HEK293 (cell line): ENCODE measurements around the gene DPP6.
"Not testable (repeated sequence)": the region's sequence is repeated elsewhere in the genome, so short reads cannot be mapped to it uniquely, and the experiment has no call there.

ENCODE experiments used
- REPIN1 ChIP-seq: fragments of 450-650 bp; formaldehyde crosslinking; IDR thresholded peaks from 2 replicates; pipeline ENCODE4 v1.5.1; 2017; ENCODE audit warnings: missing biosample characterization, missing genetic modification characterization, low read depth
- ZNF146 ChIP-seq: fragments of 450-650 bp; formaldehyde crosslinking; IDR thresholded peaks from 2 replicates; pipeline ENCODE4 v1.5.1; 2016; ENCODE audit warnings: missing biosample characterization, missing genetic modification characterization
- ZNF394 ChIP-seq: fragments of 450-650 bp; formaldehyde crosslinking; IDR thresholded peaks from 2 replicates; pipeline ENCODE4 v1.5.1; 2016; ENCODE audit warnings: missing biosample characterization, missing genetic modification characterization, mild to moderate bottlenecking, moderate library complexity, borderline replicate concordance
- ZNF621 ChIP-seq: fragments of 450-650 bp; formaldehyde crosslinking; IDR thresholded peaks from 2 replicates; pipeline ENCODE4 v1.5.1; 2017; ENCODE audit warnings: missing biosample characterization, missing genetic modification characterization
- TF ChIP-seq, protein P1 (sequence below): fragments of 450-650 bp; formaldehyde crosslinking; IDR thresholded peaks from 2 replicates; pipeline ENCODE4 v1.5.1; 2016; ENCODE audit warnings: missing biosample characterization, missing genetic modification characterization, low read depth
- TF ChIP-seq, protein P2 (sequence below): fragments of 450-650 bp; formaldehyde crosslinking; IDR thresholded peaks from 2 replicates; pipeline ENCODE4 v1.5.1; 2016; ENCODE audit warnings: missing biosample characterization, missing genetic modification characterization
- TF ChIP-seq, protein P3 (sequence below): fragments of 450-650 bp; formaldehyde crosslinking; conservative IDR thresholded peaks from 2 replicates; pipeline ENCODE4 v1.5.1; 2016; ENCODE audit warnings: low read depth, missing biosample characterization, missing genetic modification characterization
- TF ChIP-seq, protein P4 (sequence below): fragments of 450-650 bp; formaldehyde crosslinking; IDR thresholded peaks from 2 replicates; pipeline ENCODE4 v1.5.1; 2016; ENCODE audit warnings: missing biosample characterization, missing genetic modification characterization
- TF ChIP-seq, protein P5 (sequence below): fragments of 450-650 bp; IDR thresholded peaks from 2 replicates; pipeline ENCODE4 v1.5.1; 2018; ENCODE audit warnings: missing biosample characterization, mild to moderate bottlenecking, missing genetic modification characterization

DNA sequence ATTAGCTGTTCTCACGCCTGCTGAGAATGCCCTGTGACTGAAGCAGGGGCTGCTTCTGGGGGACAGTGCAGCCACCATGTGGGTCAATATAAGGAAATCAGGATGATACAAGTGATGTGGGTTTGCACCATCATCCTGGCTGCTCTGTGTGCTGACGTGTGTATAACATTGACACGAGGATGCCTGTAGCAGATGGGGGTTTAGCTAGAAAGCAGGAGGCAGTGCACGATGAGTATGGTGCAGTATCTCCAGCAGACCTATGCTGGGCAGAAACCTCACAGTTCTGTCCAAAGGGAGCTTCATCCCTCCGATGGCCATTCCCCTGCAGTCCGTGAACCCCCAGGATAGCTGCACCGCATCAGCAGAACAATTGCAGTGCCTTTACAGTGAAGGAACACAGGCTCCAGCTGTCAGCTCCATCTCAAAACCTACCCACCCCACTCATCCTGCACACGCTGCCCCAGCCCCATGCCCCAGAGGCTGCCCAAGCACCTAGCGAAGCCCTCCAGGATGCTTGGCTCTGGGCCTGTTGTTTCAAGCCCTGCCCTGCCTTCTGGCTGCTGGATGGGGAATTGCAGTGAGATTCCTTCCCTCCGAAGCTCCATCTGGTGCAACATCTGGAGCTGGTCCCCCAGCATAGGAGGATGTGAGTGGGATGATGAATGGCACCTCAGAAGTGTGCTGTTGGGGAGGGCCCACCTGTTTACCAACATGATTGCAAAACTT lies 96.8 kb downstream of the DPP6 start:
- not testable (repeated sequence) for TF ChIP-seq REPIN1 (tag by site-specific recombination); ZNF394; ZNF621 (tag by site-specific recombination); ZNF146 (tag by site-specific recombination)
- TF ChIP-seq, protein P1, sequence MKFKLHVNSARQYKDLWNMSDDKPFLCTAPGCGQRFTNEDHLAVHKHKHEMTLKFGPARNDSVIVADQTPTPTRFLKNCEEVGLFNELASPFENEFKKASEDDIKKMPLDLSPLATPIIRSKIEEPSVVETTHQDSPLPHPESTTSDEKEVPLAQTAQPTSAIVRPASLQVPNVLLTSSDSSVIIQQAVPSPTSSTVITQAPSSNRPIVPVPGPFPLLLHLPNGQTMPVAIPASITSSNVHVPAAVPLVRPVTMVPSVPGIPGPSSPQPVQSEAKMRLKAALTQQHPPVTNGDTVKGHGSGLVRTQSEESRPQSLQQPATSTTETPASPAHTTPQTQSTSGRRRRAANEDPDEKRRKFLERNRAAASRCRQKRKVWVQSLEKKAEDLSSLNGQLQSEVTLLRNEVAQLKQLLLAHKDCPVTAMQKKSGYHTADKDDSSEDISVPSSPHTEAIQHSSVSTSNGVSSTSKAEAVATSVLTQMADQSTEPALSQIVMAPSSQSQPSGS (tag by site-specific recombination) = not testable (repeated sequence)
- TF ChIP-seq, protein P2, sequence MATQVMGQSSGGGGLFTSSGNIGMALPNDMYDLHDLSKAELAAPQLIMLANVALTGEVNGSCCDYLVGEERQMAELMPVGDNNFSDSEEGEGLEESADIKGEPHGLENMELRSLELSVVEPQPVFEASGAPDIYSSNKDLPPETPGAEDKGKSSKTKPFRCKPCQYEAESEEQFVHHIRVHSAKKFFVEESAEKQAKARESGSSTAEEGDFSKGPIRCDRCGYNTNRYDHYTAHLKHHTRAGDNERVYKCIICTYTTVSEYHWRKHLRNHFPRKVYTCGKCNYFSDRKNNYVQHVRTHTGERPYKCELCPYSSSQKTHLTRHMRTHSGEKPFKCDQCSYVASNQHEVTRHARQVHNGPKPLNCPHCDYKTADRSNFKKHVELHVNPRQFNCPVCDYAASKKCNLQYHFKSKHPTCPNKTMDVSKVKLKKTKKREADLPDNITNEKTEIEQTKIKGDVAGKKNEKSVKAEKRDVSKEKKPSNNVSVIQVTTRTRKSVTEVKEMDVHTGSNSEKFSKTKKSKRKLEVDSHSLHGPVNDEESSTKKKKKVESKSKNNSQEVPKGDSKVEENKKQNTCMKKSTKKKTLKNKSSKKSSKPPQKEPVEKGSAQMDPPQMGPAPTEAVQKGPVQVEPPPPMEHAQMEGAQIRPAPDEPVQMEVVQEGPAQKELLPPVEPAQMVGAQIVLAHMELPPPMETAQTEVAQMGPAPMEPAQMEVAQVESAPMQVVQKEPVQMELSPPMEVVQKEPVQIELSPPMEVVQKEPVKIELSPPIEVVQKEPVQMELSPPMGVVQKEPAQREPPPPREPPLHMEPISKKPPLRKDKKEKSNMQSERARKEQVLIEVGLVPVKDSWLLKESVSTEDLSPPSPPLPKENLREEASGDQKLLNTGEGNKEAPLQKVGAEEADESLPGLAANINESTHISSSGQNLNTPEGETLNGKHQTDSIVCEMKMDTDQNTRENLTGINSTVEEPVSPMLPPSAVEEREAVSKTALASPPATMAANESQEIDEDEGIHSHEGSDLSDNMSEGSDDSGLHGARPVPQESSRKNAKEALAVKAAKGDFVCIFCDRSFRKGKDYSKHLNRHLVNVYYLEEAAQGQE (tag by site-specific recombination) = not testable (repeated sequence)
- TF ChIP-seq, protein P3, sequence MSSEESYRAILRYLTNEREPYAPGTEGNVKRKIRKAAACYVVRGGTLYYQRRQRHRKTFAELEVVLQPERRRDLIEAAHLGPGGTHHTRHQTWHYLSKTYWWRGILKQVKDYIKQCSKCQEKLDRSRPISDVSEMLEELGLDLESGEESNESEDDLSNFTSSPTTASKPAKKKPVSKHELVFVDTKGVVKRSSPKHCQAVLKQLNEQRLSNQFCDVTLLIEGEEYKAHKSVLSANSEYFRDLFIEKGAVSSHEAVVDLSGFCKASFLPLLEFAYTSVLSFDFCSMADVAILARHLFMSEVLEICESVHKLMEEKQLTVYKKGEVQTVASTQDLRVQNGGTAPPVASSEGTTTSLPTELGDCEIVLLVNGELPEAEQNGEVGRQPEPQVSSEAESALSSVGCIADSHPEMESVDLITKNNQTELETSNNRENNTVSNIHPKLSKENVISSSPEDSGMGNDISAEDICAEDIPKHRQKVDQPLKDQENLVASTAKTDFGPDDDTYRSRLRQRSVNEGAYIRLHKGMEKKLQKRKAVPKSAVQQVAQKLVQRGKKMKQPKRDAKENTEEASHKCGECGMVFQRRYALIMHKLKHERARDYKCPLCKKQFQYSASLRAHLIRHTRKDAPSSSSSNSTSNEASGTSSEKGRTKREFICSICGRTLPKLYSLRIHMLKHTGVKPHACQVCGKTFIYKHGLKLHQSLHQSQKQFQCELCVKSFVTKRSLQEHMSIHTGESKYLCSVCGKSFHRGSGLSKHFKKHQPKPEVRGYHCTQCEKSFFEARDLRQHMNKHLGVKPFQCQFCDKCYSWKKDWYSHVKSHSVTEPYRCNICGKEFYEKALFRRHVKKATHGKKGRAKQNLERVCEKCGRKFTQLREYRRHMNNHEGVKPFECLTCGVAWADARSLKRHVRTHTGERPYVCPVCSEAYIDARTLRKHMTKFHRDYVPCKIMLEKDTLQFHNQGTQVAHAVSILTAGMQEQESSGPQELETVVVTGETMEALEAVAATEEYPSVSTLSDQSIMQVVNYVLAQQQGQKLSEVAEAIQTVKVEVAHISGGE (tag by site-specific recombination) = not testable (repeated sequence)
- TF ChIP-seq, protein P4, sequence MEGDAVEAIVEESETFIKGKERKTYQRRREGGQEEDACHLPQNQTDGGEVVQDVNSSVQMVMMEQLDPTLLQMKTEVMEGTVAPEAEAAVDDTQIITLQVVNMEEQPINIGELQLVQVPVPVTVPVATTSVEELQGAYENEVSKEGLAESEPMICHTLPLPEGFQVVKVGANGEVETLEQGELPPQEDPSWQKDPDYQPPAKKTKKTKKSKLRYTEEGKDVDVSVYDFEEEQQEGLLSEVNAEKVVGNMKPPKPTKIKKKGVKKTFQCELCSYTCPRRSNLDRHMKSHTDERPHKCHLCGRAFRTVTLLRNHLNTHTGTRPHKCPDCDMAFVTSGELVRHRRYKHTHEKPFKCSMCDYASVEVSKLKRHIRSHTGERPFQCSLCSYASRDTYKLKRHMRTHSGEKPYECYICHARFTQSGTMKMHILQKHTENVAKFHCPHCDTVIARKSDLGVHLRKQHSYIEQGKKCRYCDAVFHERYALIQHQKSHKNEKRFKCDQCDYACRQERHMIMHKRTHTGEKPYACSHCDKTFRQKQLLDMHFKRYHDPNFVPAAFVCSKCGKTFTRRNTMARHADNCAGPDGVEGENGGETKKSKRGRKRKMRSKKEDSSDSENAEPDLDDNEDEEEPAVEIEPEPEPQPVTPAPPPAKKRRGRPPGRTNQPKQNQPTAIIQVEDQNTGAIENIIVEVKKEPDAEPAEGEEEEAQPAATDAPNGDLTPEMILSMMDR = not testable (repeated sequence)
- TF ChIP-seq, protein P5, sequence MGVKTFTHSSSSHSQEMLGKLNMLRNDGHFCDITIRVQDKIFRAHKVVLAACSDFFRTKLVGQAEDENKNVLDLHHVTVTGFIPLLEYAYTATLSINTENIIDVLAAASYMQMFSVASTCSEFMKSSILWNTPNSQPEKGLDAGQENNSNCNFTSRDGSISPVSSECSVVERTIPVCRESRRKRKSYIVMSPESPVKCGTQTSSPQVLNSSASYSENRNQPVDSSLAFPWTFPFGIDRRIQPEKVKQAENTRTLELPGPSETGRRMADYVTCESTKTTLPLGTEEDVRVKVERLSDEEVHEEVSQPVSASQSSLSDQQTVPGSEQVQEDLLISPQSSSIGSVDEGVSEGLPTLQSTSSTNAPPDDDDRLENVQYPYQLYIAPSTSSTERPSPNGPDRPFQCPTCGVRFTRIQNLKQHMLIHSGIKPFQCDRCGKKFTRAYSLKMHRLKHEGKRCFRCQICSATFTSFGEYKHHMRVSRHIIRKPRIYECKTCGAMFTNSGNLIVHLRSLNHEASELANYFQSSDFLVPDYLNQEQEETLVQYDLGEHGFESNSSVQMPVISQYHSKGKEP (tag by site-specific recombination) = not testable (repeated sequence)
